ENCODE results near the gene PHLPP1. TPM values are rescaled to one million over a fixed set of nuclear protein-coding genes. Genes with fewer than 3 reads are reported as not detected.

Gene PHLPP1
- total RNA-seq, 4 donors from 2014 or later, result 5.5 to 9.7 (median 8.0) TPM

- no peak for TF ChIP-seq POLR2A (IDR thresholded peaks at IDR 0.05)
- TF ChIP-seq CTCF (IDR thresholded peaks at IDR 0.05 in 4 of 5, conservative IDR thresholded peaks at IDR 0.05 in 1 of 5), result peak; percentile 62 to 78 (median 74)
- Histone ChIP-seq H3K4me3 (peak overlapping the region in 3 of 4 donors; percentile 15 to 39 (median 34)), H3K4me1 (no peaks in the 10 kb centered on the region), H3K36me3 (peaks cover 0 to 9% of the 10 kb centered on the region in 2 donors), H3K9me3 (no peaks in the 10 kb centered on the region), H3K27me3 (no peaks in the 10 kb centered on the region), H3K27ac (no peak overlapping the region)
- in situ Hi-C loops (cut with MboI; ENCODE audit: low sequenced_read_pairs in 4 of 4), result loop anchor here (10.0 to 25.0 kb wide), 6 partner anchors 268 to 795 kb away; partner anchors contain the start of genes PHLPP1 (in 3 of the 4), PIGN (in 1 of the 4) and RELCH (in 1 of the 4)
- ATAC-seq (peak; percentile 77 to 86), DNase-seq (peak; percentile 24 to 25)
- intact Hi-C loops (cut with DNase I; ENCODE audit: low total_unique reads), result loop anchor here (1.0 to 5.0 kb wide), 3 partner anchors 268 to 397 kb away; no protein-coding TSS in a partner anchor
These were observed 267.4 kb downstream of the PHLPP1 start for GRCh38 chr18:62982600-62983251.

GRCh38 chr18:62984656-62985315 lies 269.4 kb downstream of the PHLPP1 start:
- ATAC-seq (no peak), DNase-seq (no peak)
- intact Hi-C loops (cut with DNase I; ENCODE audit: low total_unique reads), result loop anchor here (5.0 kb wide), 1 partner anchor 347 kb away; no protein-coding TSS in a partner anchor
- no peak for TF ChIP-seq POLR2A (IDR thresholded peaks at IDR 0.05)
- TF ChIP-seq CTCF (IDR thresholded peaks at IDR 0.05 in 4 of 5, conservative IDR thresholded peaks at IDR 0.05 in 1 of 5), result no peak
- H3K4me3 ChIP-seq, result no peak overlapping the region
- H3K36me3 ChIP-seq, result no peaks in the 10 kb centered on the region
- H3K9me3 ChIP-seq, result no peaks in the 10 kb centered on the region
- H3K27ac ChIP-seq, result no peak overlapping the region
- no peaks in the 10 kb centered on the region for H3K27me3 ChIP-seq
- in situ Hi-C loops (cut with MboI; ENCODE audit: low sequenced_read_pairs in 4 of 4), result loop anchor here (10.0 to 25.0 kb wide), 6 partner anchors 270 to 797 kb away; partner anchors contain the start of genes PHLPP1 (in 3 of the 4), PIGN (in 1 of the 4) and RELCH (in 1 of the 4)
- H3K4me1 ChIP-seq, result no peaks in the 10 kb centered on the region

GRCh38 chr18:62986490-62986889 lies 271.1 kb downstream of the PHLPP1 start:
- no peak overlapping the region for H3K27ac ChIP-seq
- DNase-seq (no peak), ATAC-seq (no peak)
- in situ Hi-C loops (cut with MboI; ENCODE audit: low sequenced_read_pairs in 4 of 4) (loop anchor here (10.0 to 25.0 kb wide), 6 partner anchors 272 to 799 kb away; partner anchors contain the start of genes PHLPP1 (in 3 of the 4), PIGN (in 1 of the 4) and RELCH (in 1 of the 4)), intact Hi-C loops (cut with DNase I; ENCODE audit: low total_unique reads) (no loop called here)
- no peaks in the 10 kb centered on the region for H3K4me1 ChIP-seq
- H3K4me3 ChIP-seq, result no peak overlapping the region
- H3K9me3 ChIP-seq, result no peaks in the 10 kb centered on the region
- TF ChIP-seq POLR2A (IDR thresholded peaks at IDR 0.05) (no peak), CTCF (IDR thresholded peaks at IDR 0.05 in 4 of 5, conservative IDR thresholded peaks at IDR 0.05 in 1 of 5) (no peak)
- H3K27me3 ChIP-seq, result no peaks in the 10 kb centered on the region
- no peaks in the 10 kb centered on the region for H3K36me3 ChIP-seq

GRCh38 chr18:62987055-62987830 lies 271.9 kb downstream of the PHLPP1 start:
- intact Hi-C loops (cut with DNase I; ENCODE audit: low total_unique reads), result no loop called here
- Histone ChIP-seq H3K27me3 (no peaks in the 10 kb centered on the region), H3K4me1 (no peaks in the 10 kb centered on the region), H3K4me3 (no peak overlapping the region), H3K27ac (no peak overlapping the region), H3K36me3 (no peaks in the 10 kb centered on the region), H3K9me3 (no peaks in the 10 kb centered on the region)
- TF ChIP-seq POLR2A (IDR thresholded peaks at IDR 0.05), result no peak
- no peak for TF ChIP-seq CTCF (IDR thresholded peaks at IDR 0.05 in 4 of 5, conservative IDR thresholded peaks at IDR 0.05 in 1 of 5)
- DNase-seq (no peak), ATAC-seq (no peak)
- in situ Hi-C loops (cut with MboI; ENCODE audit: low sequenced_read_pairs in 4 of 4), result loop anchor here (10.0 to 25.0 kb wide), 6 partner anchors 272 to 800 kb away; partner anchors contain the start of genes PHLPP1 (in 3 of the 4), PIGN (in 1 of the 4) and RELCH (in 1 of the 4)

Data from gastrocnemius medialis (tissue), 4 donors.